Common myeloid progenitor, CD34-positive (primary cell): ENCODE data around the gene SHC1.
A peak's percentile ranks its signal among the peaks of the same experiment; 100 is the strongest.
"Not testable (repeated sequence)": the region's sequence is repeated elsewhere in the genome, so short reads cannot be mapped to it uniquely, and the experiment has no call there.

ENCODE experiments used
- CTCF ChIA-PET: fragments of 350-600 bp; sonication (Branson Sonifier 250); formaldehyde crosslinking; loops from one replicate; lab custom pipeline; 2021; ENCODE audit warnings: antibody characterized with exemption; lab: Charles Lee
- POLR2A ChIA-PET: fragments of 350-600 bp; sonication (Branson Sonifier 250); formaldehyde crosslinking; loops from one replicate; lab custom pipeline; 2021; ENCODE audit warnings: antibody characterized with exemption; lab: Charles Lee
- DNase-seq, 3 donors: peaks; one replicate each; pipeline versions ENCODE4 v3.0.0 to v3.0.0-alpha.2; 2013
- H3K27ac ChIP-seq, 2 experiments: 1 replicate in 1 of 2; 2 replicates in 1 of 2; pipeline ENCODE4 v1.7.0; 2013; ENCODE audit warnings: inconsistent platforms in 2 of 2, low read length in 2 of 2, mild to moderate bottlenecking in 2 of 2, low read depth in 1 of 2, moderate library complexity in 1 of 2; ENCODE audit not compliant: severe bottlenecking in 2 of 2, insufficient read depth in 1 of 2, poor library complexity in 1 of 2
- H3K27me3 ChIP-seq, 5 experiments: replicated peaks in 2 of 5; 1 replicate in 3 of 5; 2 replicates in 2 of 5; pipeline versions ENCODE4 v1.6.1 to v1.7.0; 2013; ENCODE audit warnings: low read length in 4 of 5, mild to moderate bottlenecking in 2 of 5, moderate library complexity in 2 of 5, inconsistent platforms in 1 of 5; ENCODE audit not compliant: insufficient read depth in 5 of 5, control insufficient read depth in 4 of 5
- H3K36me3 ChIP-seq, 4 experiments: 1 replicate in 2 of 4; 2 replicates in 2 of 4; pipeline versions ENCODE4 v1.6.1 to v1.7.0; 2013; ENCODE audit warnings: low read length in 3 of 4, control low read depth in 1 of 4, mild to moderate bottlenecking in 1 of 4; ENCODE audit not compliant: control insufficient read depth in 4 of 4, insufficient read depth in 4 of 4
- H3K4me1 ChIP-seq, 4 experiments: 1 replicate in 3 of 4; 2 replicates in 1 of 4; pipeline versions ENCODE4 v1.6.1 to v1.7.1; 2013; ENCODE audit warnings: low read length in 3 of 4, mild to moderate bottlenecking in 3 of 4, control low read depth in 1 of 4, inconsistent platforms in 1 of 4, moderate library complexity in 1 of 4; ENCODE audit not compliant: control insufficient read depth in 4 of 4, insufficient read depth in 4 of 4; ENCODE audit errors: control extremely low read depth in 1 of 4
- H3K4me3 ChIP-seq, 7 experiments: 1 replicate in 4 of 7; 2 replicates in 3 of 7; pipeline versions ENCODE4 v1.5.1 to v1.7.0; 2013; ENCODE audit warnings: mild to moderate bottlenecking in 7 of 7, low read length in 6 of 7, moderate library complexity in 6 of 7, inconsistent platforms in 2 of 7, low read depth in 2 of 7, control low read depth in 1 of 7; ENCODE audit not compliant: insufficient read depth in 4 of 7, control insufficient read depth in 1 of 7; ENCODE audit errors: extremely low read depth in 1 of 7
- H3K9me3 ChIP-seq, 5 experiments: 1 replicate in 4 of 5; 2 replicates in 1 of 5; pipeline versions ENCODE4 v1.6.1 to v1.7.1; 2013; ENCODE audit warnings: low read length in 4 of 5, mild to moderate bottlenecking in 2 of 5, inconsistent platforms in 1 of 5, low read depth in 1 of 5, moderate library complexity in 1 of 5; ENCODE audit not compliant: control insufficient read depth in 4 of 5, insufficient read depth in 2 of 5; ENCODE audit errors: control extremely low read depth in 1 of 5
- whole genome bisulfite sequencing: methylation state at CpG from one replicate; pipeline ENCODE4 v1.1.5; 2013; ENCODE audit not compliant: insufficient coverage; 5-methylcytosine and 5-hydroxymethylcytosine counted together

Gene SHC1

GRCh38 chr1:154996966-154997701 lies 26.6 kb upstream of the SHC1 start:
- peak overlapping the region in 2 of 7 experiments; percentile 28 for H3K4me3 ChIP-seq

GRCh38 chr1:154995301-154995983 lies 24.9 kb upstream of the SHC1 start:
- H3K36me3 ChIP-seq = peaks cover 0 to 15% (median 4%) of the 10 kb centered on the region in 4 experiments
- ChIA-PET CTCF (interaction anchor here (0.8 to 14.0 kb wide), 12 partner anchors 13 to 315 kb away, joined by 3 to 320 read pairs (median 4); partner anchors contain the start of genes CKS1B, FLAD1 and SHC1), POLR2A (interaction anchor here (1.3 kb wide), 1 partner anchor 34 kb away, joined by 4 read pairs; the partner anchor contains the start of gene PYGO2)
- WGBS = 88% methylated on average over 3 of the region's 13 CpGs
- H3K27me3 ChIP-seq, H3K4me3 ChIP-seq, H3K9me3 ChIP-seq, H3K27ac ChIP-seq: not testable (repeated sequence)
- H3K4me1 ChIP-seq = peaks cover 7 to 69% (median 60%) of the 10 kb centered on the region in 4 experiments
- peak; percentile 54 to 69 (median 55) for DNase-seq

More at GRCh38 chr1:154996966-154997701, 26.6 kb upstream of the SHC1 start:
- H3K27me3 ChIP-seq = no peaks in the 10 kb centered on the region
- POLR2A ChIA-PET = interaction anchor here (0.5 to 1.3 kb wide), 2 partner anchors 36 to 129 kb away, joined by 3 to 4 read pairs; partner anchors contain the start of gene PYGO2
- CTCF ChIA-PET = interaction anchor here (1.0 to 14.0 kb wide), 11 partner anchors 11 to 63 kb away, joined by 3 to 320 read pairs (median 5); partner anchors contain the start of genes CKS1B, FLAD1, PBXIP1 and PYGO2
- peaks cover 0 to 7% (median 3%) of the 10 kb centered on the region in 4 experiments for H3K36me3 ChIP-seq
- DNase-seq = peak; percentile 71 to 84 (median 82)
- WGBS = 76% methylated on average over 13 of the region's 15 CpGs
- H3K4me1 ChIP-seq = peaks cover 7 to 83% (median 73%) of the 10 kb centered on the region in 4 experiments
- H3K9me3 ChIP-seq = no peaks in the 10 kb centered on the region
- no peak overlapping the region for H3K27ac ChIP-seq

- POLR2A ChIA-PET = interaction anchor here (0.7 to 1.0 kb wide), 2 partner anchors 11 to 23 kb away, joined by 3 read pairs; partner anchors contain the start of gene FLAD1
- CTCF ChIA-PET = interaction anchor here (0.6 to 14.0 kb wide), 23 partner anchors 13 to 103 kb away, joined by 3 to 320 read pairs (median 4); partner anchors contain the start of genes CKS1B, FLAD1, PBXIP1 and PYGO2
- DNase-seq = no peak
- Histone ChIP-seq H3K27ac (no peak overlapping the region), H3K36me3 (peaks cover 4 to 24% (median 12%) of the 10 kb centered on the region in 4 experiments), H3K27me3 (no peaks in the 10 kb centered on the region), H3K4me3 (no peak overlapping the region), H3K4me1 (peaks cover 4 to 61% (median 52%) of the 10 kb centered on the region in 4 experiments), H3K9me3 (no peaks in the 10 kb centered on the region)
- WGBS = 39% methylated on average over 3 of the region's 3 CpGs
Measured at GRCh38 chr1:154994591-154994990, 24.0 kb upstream of the SHC1 start.

DNA sequence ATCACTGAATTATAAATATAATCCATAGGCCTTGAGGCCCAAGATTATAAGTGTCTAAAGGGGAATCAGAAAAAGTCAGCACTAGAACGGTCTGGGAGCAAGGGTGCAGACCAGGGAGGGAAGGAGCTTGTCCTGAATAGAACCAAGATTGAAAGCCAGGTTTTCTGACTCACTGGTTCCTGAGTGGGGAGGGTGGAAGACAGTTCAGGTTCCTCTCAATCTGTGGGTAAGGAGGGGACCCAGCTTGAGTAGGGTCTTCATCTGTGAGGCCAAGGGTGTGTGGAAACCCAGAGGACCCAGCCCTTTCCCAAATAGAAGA lies 23.7 kb upstream of the SHC1 start:
- Histone ChIP-seq H3K27me3 (no peaks in the 10 kb centered on the region), H3K4me1 (peaks cover 4 to 59% (median 49%) of the 10 kb centered on the region in 4 experiments), H3K4me3 (no peak overlapping the region), H3K9me3 (no peaks in the 10 kb centered on the region), H3K27ac (no peak overlapping the region), H3K36me3 (peaks cover 4 to 27% (median 15%) of the 10 kb centered on the region in 4 experiments)
- ChIA-PET CTCF (interaction anchor here (0.8 to 14.0 kb wide), 21 partner anchors 13 to 81 kb away, joined by 3 to 320 read pairs (median 5); partner anchors contain the start of genes CKS1B, FLAD1, PBXIP1 and PYGO2), POLR2A (interaction anchor here (1.0 kb wide), 1 partner anchor 11 kb away, joined by 3 read pairs; the partner anchor contains the start of gene FLAD1)
- no peak for DNase-seq
- WGBS = 77% methylated on average over 1 of the region's 1 CpG

DNA sequence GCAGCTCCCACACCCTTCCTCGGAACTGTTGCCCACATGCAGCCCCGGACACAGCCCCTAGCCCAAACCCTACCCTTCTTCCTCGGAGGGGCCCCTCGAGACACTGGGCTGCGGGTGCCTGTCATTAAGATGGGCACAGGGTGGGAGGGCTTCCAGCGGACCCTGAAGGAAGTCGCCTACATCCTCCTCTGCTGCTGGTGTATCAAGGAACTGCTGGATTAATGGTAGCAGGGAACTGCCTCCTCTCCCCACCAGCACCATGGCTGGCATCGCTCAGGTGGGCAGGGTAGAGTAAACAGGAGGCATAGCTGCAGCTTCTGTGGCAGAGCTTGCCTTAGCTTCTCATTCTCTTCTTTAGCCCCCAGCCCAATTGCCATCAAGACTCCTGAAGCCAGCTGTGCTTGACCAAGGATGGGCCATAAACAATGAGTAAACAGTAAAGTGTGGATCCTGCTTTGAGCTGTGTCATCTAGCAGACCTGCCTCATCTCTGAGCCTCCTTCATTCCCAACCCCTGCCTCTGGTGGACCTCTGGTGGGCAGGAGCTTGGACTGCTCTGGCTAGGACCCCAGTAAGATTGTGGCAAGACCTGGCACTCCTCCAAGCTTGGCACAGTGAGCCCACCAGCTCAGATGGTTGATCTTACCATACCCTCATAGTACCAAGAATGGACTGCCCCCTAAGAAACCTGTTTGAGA lies 23.2 kb upstream of the SHC1 start, which contains the start of gene LENEP:
LENEP (plus strand) TSS at position 15 of the 697 bp plus-strand sequence; CDS start at position 37, 22 bp downstream.
- no peaks in the 10 kb centered on the region for H3K27me3 ChIP-seq
- H3K36me3 ChIP-seq = peaks cover 4 to 32% (median 20%) of the 10 kb centered on the region in 4 experiments
- H3K27ac ChIP-seq = no peak within 1 kb of the TSS
- peaks cover 4 to 54% (median 44%) of the 10 kb centered on the region in 4 experiments for H3K4me1 ChIP-seq
- 93% methylated on average over 5 of the region's 8 CpGs for WGBS
- ChIA-PET CTCF (interaction anchor here (0.7 to 14.0 kb wide), 24 partner anchors 7 to 87 kb away, joined by 3 to 320 read pairs (median 4); partner anchors contain the start of genes CKS1B, FLAD1, PBXIP1 and PYGO2), POLR2A (interaction anchor here (1.0 kb wide), 1 partner anchor 11 kb away, joined by 3 read pairs; the partner anchor contains the start of gene FLAD1)
- H3K9me3 ChIP-seq = no peaks in the 10 kb centered on the region
- no peak for DNase-seq
- H3K4me3 ChIP-seq = no peak within 1 kb of the TSS
